Gastroesophageal sphincter (tissue), 4 donors: ENCODE results near the gene TBC1D10A. TPM values are rescaled to one million over a fixed set of nuclear protein-coding genes. Genes with fewer than 3 reads are reported as not detected.

ENCODE experiments used
- ATAC-seq: fragments of 150-250 bp; one replicate; pipeline ENCODE4 v1.9.1; 2016; ENCODE audit warnings: mild to moderate bottlenecking, moderate library complexity
- H3K27ac ChIP-seq, 4 donors: fragments of 200-600 bp; sonication (generic) in 3 of 4; 1 replicate in 3 of 4; 2 replicates in 1 of 4; pipeline ENCODE4 v1.5.1; 2016 to 2019
- H3K27me3 ChIP-seq: fragments of 200-600 bp; sonication (generic); one replicate; pipeline ENCODE4 v1.5.1; 2019
- H3K36me3 ChIP-seq, 2 donors: fragments of 200-600 bp; sonication (generic); one replicate each; pipeline ENCODE4 v1.5.1; 2019; ENCODE audit warnings: control low read depth in 1 of 2
- H3K4me1 ChIP-seq, 3 donors: fragments of 200-600 bp; sonication (generic); 1 replicate in 2 of 3; 2 replicates in 1 of 3; pipeline ENCODE4 v1.5.1; 2016 to 2019; ENCODE audit warnings: control low read depth in 2 of 3
- H3K4me3 ChIP-seq, 2 donors: fragments of 200-600 bp; sonication (generic); one replicate each; pipeline ENCODE4 v1.5.1; 2019; ENCODE audit warnings: mild to moderate bottlenecking in 1 of 2, moderate library complexity in 1 of 2
- H3K9me3 ChIP-seq, 3 donors: fragments of 200-600 bp; sonication (generic); one replicate each; pipeline ENCODE4 v1.5.1; 2017 to 2019; ENCODE audit warnings: control low read depth in 2 of 3
- EP300 ChIP-seq: sonication (generic); formaldehyde crosslinking; IDR thresholded peaks from one replicate; pipeline ENCODE4 v1.6.1; 2017; ENCODE audit warnings: antibody characterized with exemption, mild to moderate bottlenecking
- POLR2A ChIP-seq, 2 donors: fragments of 450-650 bp; IDR thresholded peaks; one replicate each; pipeline ENCODE4 v1.6.1; 2017; ENCODE audit warnings: antibody characterized with exemption in 2 of 2, mild to moderate bottlenecking in 2 of 2, moderate library complexity in 1 of 2
- POLR2AphosphoS5 ChIP-seq: sonication (generic); formaldehyde crosslinking; IDR thresholded peaks from one replicate; pipeline ENCODE4 v1.6.1; 2017; ENCODE audit warnings: antibody characterized with exemption
- WGBS, 2 donors: methylation state at CpG; one replicate each; pipeline ENCODE4 v1.1.5; 2018; ENCODE audit warnings: low coverage in 1 of 2; 5-methylcytosine and 5-hydroxymethylcytosine counted together
- total RNA-seq, 4 donors: library from RNA; depleted of rRNA; stranded (reverse); fragments of >200 nt; gene quantifications; one replicate each; pipeline ENCODE4 v1.1.0, GENCODE V29; 2016
- TF ChIP-seq, protein P1 (sequence below), 4 experiments: fragments of 200-600 bp in 2 of 4; fragments of 450-650 bp in 2 of 4; sonication (generic) in 1 of 4; IDR thresholded peaks; one replicate each; pipeline ENCODE4 v1.5.1; 2017 to 2019; ENCODE audit warnings: antibody characterized with exemption in 4 of 4, mild to moderate bottlenecking in 2 of 4, moderate library complexity in 2 of 4

Gene TBC1D10A
- total RNA-seq, 4 donors from 2014 or later: 25.3 to 30.8 (median 26.0) TPM

DNA sequence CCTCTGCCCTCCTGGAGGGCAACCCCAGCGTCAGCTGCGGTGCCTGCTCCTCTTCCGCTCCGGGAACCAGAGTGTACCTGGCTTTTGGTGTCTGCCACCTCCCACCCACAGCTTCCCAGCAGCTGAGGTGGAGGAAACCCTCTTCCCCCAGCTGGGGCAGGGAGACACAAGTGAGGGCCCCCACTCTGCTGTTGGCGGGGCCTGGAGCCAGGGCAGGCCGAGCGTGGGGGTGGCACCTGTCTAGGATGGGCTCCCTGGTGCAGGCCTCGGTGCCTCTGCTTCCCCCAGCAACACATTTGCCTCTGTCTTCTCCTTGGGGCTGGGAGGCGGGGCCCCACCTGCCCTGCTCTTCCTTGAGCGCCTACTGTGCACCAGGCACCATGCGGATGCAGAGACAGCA lies 66.5 kb downstream of the TBC1D10A start:
- Histone ChIP-seq H3K4me3 (no peak overlapping the region), H3K4me1 (peaks cover 0 to 18% (median 6%) of the 10 kb centered on the region in 3 donors), H3K27me3 (peaks cover 10% of the 10 kb centered on the region), H3K27ac (no peak overlapping the region), H3K9me3 (no peaks in the 10 kb centered on the region), H3K36me3 (no peaks in the 10 kb centered on the region)
- no peak for TF ChIP-seq EP300
- no peak for TF ChIP-seq POLR2AphosphoS5
- TF ChIP-seq POLR2A (IDR thresholded peaks at IDR 0.05): no peak
- TF ChIP-seq, protein P1, sequence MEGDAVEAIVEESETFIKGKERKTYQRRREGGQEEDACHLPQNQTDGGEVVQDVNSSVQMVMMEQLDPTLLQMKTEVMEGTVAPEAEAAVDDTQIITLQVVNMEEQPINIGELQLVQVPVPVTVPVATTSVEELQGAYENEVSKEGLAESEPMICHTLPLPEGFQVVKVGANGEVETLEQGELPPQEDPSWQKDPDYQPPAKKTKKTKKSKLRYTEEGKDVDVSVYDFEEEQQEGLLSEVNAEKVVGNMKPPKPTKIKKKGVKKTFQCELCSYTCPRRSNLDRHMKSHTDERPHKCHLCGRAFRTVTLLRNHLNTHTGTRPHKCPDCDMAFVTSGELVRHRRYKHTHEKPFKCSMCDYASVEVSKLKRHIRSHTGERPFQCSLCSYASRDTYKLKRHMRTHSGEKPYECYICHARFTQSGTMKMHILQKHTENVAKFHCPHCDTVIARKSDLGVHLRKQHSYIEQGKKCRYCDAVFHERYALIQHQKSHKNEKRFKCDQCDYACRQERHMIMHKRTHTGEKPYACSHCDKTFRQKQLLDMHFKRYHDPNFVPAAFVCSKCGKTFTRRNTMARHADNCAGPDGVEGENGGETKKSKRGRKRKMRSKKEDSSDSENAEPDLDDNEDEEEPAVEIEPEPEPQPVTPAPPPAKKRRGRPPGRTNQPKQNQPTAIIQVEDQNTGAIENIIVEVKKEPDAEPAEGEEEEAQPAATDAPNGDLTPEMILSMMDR (IDR thresholded peaks at IDR 0.05): no peak
- WGBS, 2 donors: 100% methylated on average over 4 of the region's 11 CpGs; no CpG with 5 or more reads in 1 of the 2 donors
- ATAC-seq: no peak

DNA sequence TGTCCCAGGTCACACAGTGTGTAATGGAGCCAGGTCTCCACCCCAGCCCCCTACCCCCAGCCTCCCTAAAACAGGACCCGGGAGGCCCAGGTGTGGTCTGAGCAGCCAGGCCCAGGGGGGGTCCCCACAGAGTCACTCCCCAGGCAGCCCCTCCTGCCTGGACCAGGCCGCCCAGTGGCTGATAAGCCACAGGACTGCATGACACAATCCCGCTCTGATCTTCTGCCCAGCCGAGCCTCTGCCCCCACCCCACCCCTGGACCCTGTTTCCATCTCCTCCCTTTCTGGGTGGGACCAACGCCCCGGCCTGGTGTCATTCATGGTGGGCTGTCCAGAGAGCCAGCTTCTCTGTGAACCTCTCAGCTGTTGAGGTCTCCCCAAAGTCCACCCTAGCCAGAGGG lies 72.4 kb downstream of the TBC1D10A start:
- ATAC-seq: no peak

DNA sequence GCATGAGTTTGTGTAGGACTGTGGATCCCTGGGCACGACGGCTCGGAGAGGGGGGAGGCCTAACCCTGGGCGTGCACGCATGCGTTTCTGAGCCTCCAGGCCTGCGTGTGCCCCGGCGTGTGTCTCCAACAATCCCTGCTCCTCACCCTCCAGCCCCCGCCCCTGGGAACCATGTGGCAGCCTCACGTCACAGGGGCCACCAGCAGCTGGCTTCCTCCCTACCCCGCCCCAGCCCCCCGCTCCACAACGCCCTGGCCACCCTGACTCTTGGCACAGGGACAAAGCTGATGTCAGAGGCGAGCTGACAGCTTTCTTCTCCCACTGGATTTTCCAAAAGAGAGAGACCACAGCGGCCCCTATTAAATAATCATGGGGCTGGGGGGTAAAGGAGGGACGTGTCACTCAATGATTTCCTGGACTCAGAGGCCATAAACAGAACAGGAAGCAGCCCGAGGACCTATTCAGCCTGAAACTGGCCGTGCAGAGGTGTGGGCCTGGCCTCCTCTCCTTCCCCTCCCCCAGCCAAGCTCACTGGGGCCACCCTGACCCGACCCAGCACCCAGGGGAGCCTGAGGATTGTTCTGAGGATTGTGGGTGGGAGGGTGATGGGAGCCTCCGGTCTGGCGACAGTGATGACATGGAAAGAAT lies 73.4 kb downstream of the TBC1D10A start:
- Histone ChIP-seq H3K9me3 (no peaks in the 10 kb centered on the region), H3K36me3 (no peaks in the 10 kb centered on the region), H3K4me3 (no peak overlapping the region), H3K27me3 (peaks cover 21% of the 10 kb centered on the region), H3K27ac (peak overlapping the region in 3 of 4 donors; percentile 6 to 43 (median 14)), H3K4me1 (peaks cover 0 to 29% (median 10%) of the 10 kb centered on the region in 3 donors)
- TF ChIP-seq POLR2AphosphoS5 (no peak), POLR2A (IDR thresholded peaks at IDR 0.05) (no peak), EP300 (no peak)
- TF ChIP-seq, protein P1 (IDR thresholded peaks at IDR 0.05): no peak
- peak; percentile 22 for ATAC-seq
- WGBS, 2 donors: 10 to 60% methylated on average over 1 to 4 of the region's 22 CpGs

More for the DNA sequence above, 72.4 kb downstream of the TBC1D10A start:
- H3K4me3 ChIP-seq: no peak overlapping the region
- H3K9me3 ChIP-seq: no peaks in the 10 kb centered on the region
- H3K36me3 ChIP-seq: no peaks in the 10 kb centered on the region
- no CpG with 5 or more reads among the region's 6 CpGs for WGBS, 2 donors
- H3K27ac ChIP-seq: peak overlapping the region in 1 of 4 donors; percentile 32
- H3K27me3 ChIP-seq: peaks cover 11% of the 10 kb centered on the region
- peaks cover 0 to 29% (median 10%) of the 10 kb centered on the region in 3 donors for H3K4me1 ChIP-seq
- TF ChIP-seq, protein P1 (IDR thresholded peaks at IDR 0.05): no peak
- TF ChIP-seq POLR2AphosphoS5 (no peak), POLR2A (IDR thresholded peaks at IDR 0.05) (no peak), EP300 (no peak)

DNA sequence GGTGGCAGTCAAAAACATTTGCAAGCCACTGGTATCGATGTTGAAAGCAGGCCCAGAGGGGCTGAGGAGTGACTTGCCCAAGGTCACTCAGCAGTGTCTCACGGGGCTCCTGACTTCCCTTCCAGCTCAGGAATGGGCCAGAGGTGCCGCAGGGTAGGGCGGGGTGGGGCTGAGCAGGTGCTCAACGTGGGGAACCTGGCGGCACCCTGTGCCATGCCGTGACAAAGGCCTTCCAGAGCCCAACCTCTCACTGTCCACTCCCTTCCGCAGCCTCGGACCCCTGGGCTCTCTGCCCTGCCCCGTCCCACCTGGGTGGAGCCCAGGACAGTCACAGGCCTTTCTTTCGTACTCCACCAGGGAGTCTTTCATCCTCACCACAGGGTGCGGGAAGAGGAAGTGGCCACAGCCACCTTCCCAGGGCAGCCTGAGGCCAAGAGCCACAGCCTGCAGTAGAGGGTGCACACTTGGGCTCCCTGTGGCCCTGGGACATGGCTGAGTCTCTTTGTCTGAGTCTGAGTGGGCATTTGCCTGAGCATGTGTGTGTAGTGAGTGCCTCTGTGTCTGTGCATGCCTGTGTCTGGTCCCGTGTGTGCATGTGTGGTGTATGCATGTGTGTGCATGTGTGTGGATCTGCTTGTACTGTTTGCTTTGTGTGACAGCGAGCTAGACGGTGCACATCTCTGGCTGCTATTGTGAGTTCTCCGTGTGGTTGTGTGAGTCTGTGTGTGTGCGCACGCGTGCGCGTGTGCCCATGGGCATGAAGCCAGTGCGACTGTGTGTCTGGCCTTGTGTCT lies 74.1 kb downstream of the TBC1D10A start:
- WGBS, 2 donors: 49% methylated on average over 9 of the region's 22 CpGs; no CpG with 5 or more reads in 1 of the 2 donors
- Histone ChIP-seq H3K27me3 (peaks cover 28% of the 10 kb centered on the region), H3K4me1 (peaks cover 0 to 29% (median 10%) of the 10 kb centered on the region in 3 donors), H3K27ac (peak overlapping the region in 3 of 4 donors; percentile 6 to 43 (median 14)), H3K9me3 (no peaks in the 10 kb centered on the region), H3K4me3 (no peak overlapping the region), H3K36me3 (no peaks in the 10 kb centered on the region)
- TF ChIP-seq EP300 (no peak), POLR2AphosphoS5 (no peak), POLR2A (IDR thresholded peaks at IDR 0.05) (no peak)
- TF ChIP-seq, protein P1 (IDR thresholded peaks at IDR 0.05): no peak
- no peak for ATAC-seq
